Kidney (tissue), 14 donors: ENCODE measurements around the gene C1GALT1. TPM values are rescaled to one million over a fixed set of nuclear protein-coding genes. Genes with fewer than 3 reads are reported as not detected.

ENCODE experiments used
- DNase-seq, 5 donors: peaks; one replicate each; pipeline ENCODE4 v3.0.0-alpha.2; 2013 to 2020
- FAIRE-seq: peaks from 2 replicates; lab custom pipeline; 2012; peaks lifted over from hg19 to GRCh38; lab: Jason Lieb, UNC
- H3K27ac ChIP-seq, 2 donors: one replicate each; pipeline ENCODE4 v1.7.0; 2013; ENCODE audit warnings: low read depth in 2 of 2, low read length in 2 of 2, inconsistent platforms in 1 of 2
- H3K27me3 ChIP-seq: one replicate; pipeline ENCODE4 v1.7.1; 2013; ENCODE audit warnings: low read length, inconsistent platforms; ENCODE audit not compliant: control insufficient read depth, insufficient read depth
- H3K36me3 ChIP-seq, 3 donors: one replicate each; pipeline versions ENCODE4 v1.7.0 to v1.7.1; 2013; ENCODE audit warnings: low read length in 3 of 3, control low read depth in 1 of 3, inconsistent platforms in 1 of 3; ENCODE audit not compliant: insufficient read depth in 3 of 3, control insufficient read depth in 2 of 3
- H3K4me1 ChIP-seq, 3 donors: one replicate each; pipeline versions ENCODE4 v1.7.0 to v1.7.1; 2013; ENCODE audit warnings: low read length in 3 of 3, inconsistent platforms in 1 of 3, low read depth in 1 of 3; ENCODE audit not compliant: control insufficient read depth in 2 of 3, insufficient read depth in 2 of 3
- H3K4me3 ChIP-seq, 3 donors: one replicate each; pipeline versions ENCODE4 v1.7.0 to v1.8.1; 2013; ENCODE audit warnings: low read length in 3 of 3, control low read depth in 1 of 3, inconsistent platforms in 1 of 3
- H3K9ac ChIP-seq, 3 donors: one replicate each; pipeline versions ENCODE4 v1.7.0 to v1.7.1; 2013; ENCODE audit warnings: low read length in 3 of 3, control low read depth in 1 of 3, inconsistent platforms in 1 of 3
- H3K9me3 ChIP-seq, 3 donors: one replicate each; pipeline versions ENCODE4 v1.7.0 to v1.7.1; 2013; ENCODE audit warnings: low read length in 3 of 3, control low read depth in 1 of 3, inconsistent platforms in 1 of 3; ENCODE audit not compliant: control insufficient read depth in 2 of 3, insufficient read depth in 1 of 3
- intact Hi-C: fragments of 100-400 bp; cut with DNase I; formaldehyde crosslinking; loops from one replicate; pipeline ENCODE4 v1.11.1; 2022
- polyA plus RNA-seq: library from polyadenylated mRNA; stranded (reverse); fragments of 350-450 nt; fragmentation: Illumina TruSeq; extraction: RNeasy Lipid Tissue Mini Kit (QIAGEN cat#74804); gene quantifications from one replicate; pipeline ENCODE4 v1.2.3, GENCODE V29; 2014; ENCODE audit warnings: low read depth, low replicate concordance; ENCODE audit not compliant: insufficient read depth
- total RNA-seq: library from RNA; stranded (reverse); fragmentation: NEBNext Ultra II Directional; extraction: Animal tissue kit (Norgen Biotek cat#: 25700); gene quantifications from one replicate; pipeline ENCODE4 v1.2.1, GENCODE V29; 2021
- TF ChIP-seq, protein P1 (sequence below): IDR thresholded peaks from 3 replicates; pipeline ENCODE4 v1.5.1; 2012; ENCODE audit warnings: mild to moderate bottlenecking, moderate library complexity, borderline replicate concordance; ENCODE audit not compliant: insufficient read depth; ENCODE audit errors: extremely low read depth
- donor health status: control.
- donor health status: control.
- donor health status: control.
- donor health status: control.
- donor health status: control.
- donor health status: DM: yes; HTN: yes; CAD: no.
- donor health status: Normal renal cell carcinoma (clear cell type).

C1GALT1 gene
- total and polyA plus RNA-seq, 2 donors from 2014 or later, result 16.0 to 43.0 TPM

DNA sequence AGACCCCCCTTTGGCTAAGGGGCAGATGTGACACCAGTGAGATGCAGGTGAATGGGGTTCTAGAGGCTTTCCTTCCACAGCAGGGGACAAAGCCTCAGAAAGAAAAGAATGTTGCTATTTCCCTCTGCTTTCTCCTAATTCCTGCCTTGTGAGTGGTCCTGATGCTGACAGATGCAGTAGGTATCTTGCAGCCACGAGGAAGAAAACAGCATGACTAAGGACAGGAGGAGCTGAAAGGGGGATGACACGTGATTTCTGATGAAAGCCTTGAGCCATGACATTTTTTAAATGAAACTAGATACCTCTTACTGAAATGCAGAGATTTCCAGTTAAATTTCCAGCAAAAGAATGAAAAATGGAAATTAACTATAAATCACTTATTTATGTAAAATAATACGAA is 92.4 kb downstream of the C1GALT1 start:
- intact Hi-C loops, result no loop called here
- Histone ChIP-seq H3K27ac (no peak overlapping the region), H3K4me1 (no peaks in the 10 kb centered on the region), H3K9ac (no peak overlapping the region), H3K36me3 (no peaks in the 10 kb centered on the region), H3K4me3 (no peak overlapping the region), H3K27me3 (no peaks in the 10 kb centered on the region), H3K9me3 (no peaks in the 10 kb centered on the region)
- DNase-seq, result no peak
- TF ChIP-seq, protein P1, sequence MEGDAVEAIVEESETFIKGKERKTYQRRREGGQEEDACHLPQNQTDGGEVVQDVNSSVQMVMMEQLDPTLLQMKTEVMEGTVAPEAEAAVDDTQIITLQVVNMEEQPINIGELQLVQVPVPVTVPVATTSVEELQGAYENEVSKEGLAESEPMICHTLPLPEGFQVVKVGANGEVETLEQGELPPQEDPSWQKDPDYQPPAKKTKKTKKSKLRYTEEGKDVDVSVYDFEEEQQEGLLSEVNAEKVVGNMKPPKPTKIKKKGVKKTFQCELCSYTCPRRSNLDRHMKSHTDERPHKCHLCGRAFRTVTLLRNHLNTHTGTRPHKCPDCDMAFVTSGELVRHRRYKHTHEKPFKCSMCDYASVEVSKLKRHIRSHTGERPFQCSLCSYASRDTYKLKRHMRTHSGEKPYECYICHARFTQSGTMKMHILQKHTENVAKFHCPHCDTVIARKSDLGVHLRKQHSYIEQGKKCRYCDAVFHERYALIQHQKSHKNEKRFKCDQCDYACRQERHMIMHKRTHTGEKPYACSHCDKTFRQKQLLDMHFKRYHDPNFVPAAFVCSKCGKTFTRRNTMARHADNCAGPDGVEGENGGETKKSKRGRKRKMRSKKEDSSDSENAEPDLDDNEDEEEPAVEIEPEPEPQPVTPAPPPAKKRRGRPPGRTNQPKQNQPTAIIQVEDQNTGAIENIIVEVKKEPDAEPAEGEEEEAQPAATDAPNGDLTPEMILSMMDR, result no peak
- FAIRE-seq, result peak; percentile 3

DNA sequence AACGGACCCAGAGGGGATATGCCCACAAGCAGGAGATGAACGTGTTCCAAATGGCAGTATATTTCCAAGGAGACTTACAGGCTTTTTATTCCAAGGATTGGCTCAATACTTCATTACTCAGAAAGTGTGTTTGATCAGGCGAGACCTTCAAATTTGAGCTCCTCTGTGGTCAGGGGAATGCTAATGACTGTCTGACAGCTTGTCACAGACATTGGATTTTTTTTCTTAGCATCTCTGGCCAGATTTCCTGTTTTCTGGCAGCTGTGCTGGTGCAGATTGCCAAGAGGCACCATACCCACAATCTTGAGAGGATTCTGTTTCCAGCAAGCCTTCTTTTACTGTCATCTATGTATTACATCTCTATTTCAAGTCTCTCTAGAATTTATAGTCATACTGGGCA is 93.8 kb downstream of the C1GALT1 start:
- no peaks in the 10 kb centered on the region for H3K4me1 ChIP-seq
- TF ChIP-seq, protein P1, result no peak
- no peaks in the 10 kb centered on the region for H3K27me3 ChIP-seq
- no peak overlapping the region for H3K27ac ChIP-seq
- H3K9ac ChIP-seq, result no peak overlapping the region
- FAIRE-seq, result no peak
- H3K4me3 ChIP-seq, result no peak overlapping the region
- no peaks in the 10 kb centered on the region for H3K9me3 ChIP-seq
- intact Hi-C loops, result no loop called here
- no peaks in the 10 kb centered on the region for H3K36me3 ChIP-seq
- DNase-seq, result no peak

DNA sequence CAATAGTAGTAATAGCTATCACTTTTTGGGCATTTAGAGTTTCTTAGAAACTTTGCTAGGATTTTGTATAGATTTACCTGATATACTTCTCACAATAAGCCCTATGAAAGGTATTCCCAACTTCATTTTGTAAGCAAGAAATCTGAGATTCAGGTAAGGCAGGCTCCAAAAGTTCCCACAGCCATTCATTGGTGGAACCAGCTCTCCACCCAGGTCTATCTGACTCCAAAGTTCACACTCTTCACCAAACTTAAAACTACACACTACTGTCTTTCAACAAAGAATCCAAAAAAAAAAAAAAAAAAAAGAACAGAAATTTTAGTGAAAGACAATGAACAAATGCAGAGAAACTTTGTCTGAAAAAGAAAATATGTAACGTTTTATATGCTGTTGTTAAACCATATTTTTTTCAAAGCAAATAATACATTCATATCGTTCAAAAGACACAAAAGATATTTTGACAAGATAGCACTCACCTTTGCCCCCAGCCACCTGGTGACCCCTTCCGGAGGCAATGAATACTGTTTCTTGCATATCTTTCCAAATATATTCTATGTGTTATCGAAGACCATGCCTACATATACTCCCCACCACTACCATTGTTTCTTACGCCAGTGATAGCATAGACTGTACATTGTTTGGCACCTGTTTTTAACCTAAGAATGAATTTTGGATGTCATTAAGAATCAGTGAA is 108.2 kb downstream of the C1GALT1 start:
- Histone ChIP-seq H3K36me3 (no peaks in the 10 kb centered on the region), H3K9me3 (peaks cover 0 to 4% (median 0%) of the 10 kb centered on the region in 3 donors), H3K27me3 (no peaks in the 10 kb centered on the region), H3K4me1 (peaks cover 0 to 3% (median 0%) of the 10 kb centered on the region in 3 donors), H3K4me3 (no peak overlapping the region), H3K9ac (no peak overlapping the region), H3K27ac (no peak overlapping the region)
- FAIRE-seq (no peak), DNase-seq (no peak)
- TF ChIP-seq, protein P1, result no peak
- intact Hi-C loops, result no loop called here
